Measurements from ENCODE around the gene PSMD3. TPM values are rescaled to one million over a fixed set of nuclear protein-coding genes. Genes with fewer than 3 reads are reported as not detected.

Gene PSMD3
- total RNA-seq, 4 donors from 2014 or later = 211 to 364 (median 329) TPM

GRCh38 chr17:39981766-39982375, 1.3 kb downstream of the PSMD3 start:
- peaks cover 18 to 22% of the 10 kb centered on the region in 2 donors for H3K4me1 ChIP-seq
- in situ Hi-C loops (cut with MboI; ENCODE audit: low sequenced_read_pairs in 4 of 4) = no loop called here
- TF ChIP-seq CTCF (IDR thresholded peaks at IDR 0.05 in 4 of 5, conservative IDR thresholded peaks at IDR 0.05 in 1 of 5) (no peak), POLR2A (IDR thresholded peaks at IDR 0.05) (no peak)
- peak overlapping the region; percentile 88 to 98 (median 94) for H3K4me3 ChIP-seq
- intact Hi-C loops (cut with DNase I; ENCODE audit: low total_unique reads) = loop anchor here (2.0 to 5.0 kb wide), 2 partner anchors 55 to 110 kb away; partner anchors contain the start of genes LRRC3C and ORMDL3
- peaks cover 0 to 28% of the 10 kb centered on the region in 2 donors for H3K36me3 ChIP-seq
- H3K27me3 ChIP-seq = peaks cover 0 to 2% (median under 1%) of the 10 kb centered on the region in 3 donors
- ATAC-seq (no peak), DNase-seq (no peak)
- no peaks in the 10 kb centered on the region for H3K9me3 ChIP-seq
- H3K27ac ChIP-seq = peak overlapping the region; percentile 94 to 99 (median 96)

- H3K27me3 ChIP-seq = no peaks in the 10 kb centered on the region
- H3K27ac ChIP-seq = peak overlapping the region in 3 of 4 donors; percentile 5 to 63 (median 57)
- H3K4me3 ChIP-seq = no peak overlapping the region
- H3K36me3 ChIP-seq = peaks cover 0 to 93% of the 10 kb centered on the region in 2 donors
- intact Hi-C loops (cut with DNase I; ENCODE audit: low total_unique reads) = no loop called here
- DNase-seq (no peak), ATAC-seq (peak in 1 of 2 donors; percentile 78)
- no peak for TF ChIP-seq CTCF (IDR thresholded peaks at IDR 0.05 in 4 of 5, conservative IDR thresholded peaks at IDR 0.05 in 1 of 5)
- TF ChIP-seq POLR2A (IDR thresholded peaks at IDR 0.05) = no peak
- H3K9me3 ChIP-seq = no peaks in the 10 kb centered on the region
- H3K4me1 ChIP-seq = peaks cover 1 to 3% of the 10 kb centered on the region in 2 donors
- in situ Hi-C loops (cut with MboI; ENCODE audit: low sequenced_read_pairs in 4 of 4) = no loop called here
These were observed 7.7 kb downstream of the PSMD3 start for GRCh38 chr17:39988206-39988810.

GRCh38 chr17:39994448-39994847, 13.8 kb downstream of the PSMD3 start:
- intact Hi-C loops (cut with DNase I; ENCODE audit: low total_unique reads) = no loop called here
- no peak overlapping the region for H3K4me3 ChIP-seq
- peaks cover 0 to 86% of the 10 kb centered on the region in 2 donors for H3K36me3 ChIP-seq
- H3K9me3 ChIP-seq = no peaks in the 10 kb centered on the region
- in situ Hi-C loops (cut with MboI; ENCODE audit: low sequenced_read_pairs in 4 of 4) = no loop called here
- no peaks in the 10 kb centered on the region for H3K4me1 ChIP-seq
- TF ChIP-seq CTCF (IDR thresholded peaks at IDR 0.05 in 4 of 5, conservative IDR thresholded peaks at IDR 0.05 in 1 of 5) (no peak), POLR2A (IDR thresholded peaks at IDR 0.05) (no peak)
- DNase-seq (no peak), ATAC-seq (no peak)
- H3K27ac ChIP-seq = no peak overlapping the region
- no peaks in the 10 kb centered on the region for H3K27me3 ChIP-seq

GRCh38 chr17:39995438-39995837, 14.8 kb downstream of the PSMD3 start:
- in situ Hi-C loops (cut with MboI; ENCODE audit: low sequenced_read_pairs in 4 of 4) = no loop called here
- Histone ChIP-seq H3K4me3 (no peak overlapping the region), H3K36me3 (peaks cover 0 to 76% of the 10 kb centered on the region in 2 donors), H3K27ac (peak overlapping the region in 1 of 4 donors; percentile 18), H3K9me3 (no peaks in the 10 kb centered on the region), H3K27me3 (no peaks in the 10 kb centered on the region), H3K4me1 (no peaks in the 10 kb centered on the region)
- DNase-seq (no peak), ATAC-seq (peak in 1 of 2 donors; percentile 32)
- intact Hi-C loops (cut with DNase I; ENCODE audit: low total_unique reads) = no loop called here
- TF ChIP-seq CTCF (IDR thresholded peaks at IDR 0.05 in 4 of 5, conservative IDR thresholded peaks at IDR 0.05 in 1 of 5) = no peak
- TF ChIP-seq POLR2A (IDR thresholded peaks at IDR 0.05) = no peak

Measured in gastrocnemius medialis (tissue), 4 donors.